Endothelial cell of umbilical vein (primary cell): ENCODE measurements around the gene UVRAG. TPM values are rescaled to one million over a fixed set of nuclear protein-coding genes. Genes with fewer than 3 reads are reported as not detected.

Experiments used
- BruUV-seq: library from RNA; stranded (reverse); fragments of 400-500 nt; replicated peaks from 2 replicates; lab custom pipeline; 2021; lab: Mats Ljungman, UMichigan
- CTCF ChIA-PET: fragments of 300-600, 350-600 bp; sonication (Branson Sonifier 250); formaldehyde crosslinking; loops from one replicate; lab custom pipeline; 2021; ENCODE audit warnings: antibody characterized with exemption, inconsistent platforms; lab: Charles Lee
- POLR2A ChIA-PET: fragments of 300-600, 350-600 bp; sonication (Branson Sonifier 250); formaldehyde crosslinking; loops from one replicate; lab custom pipeline; 2021; ENCODE audit warnings: antibody characterized with exemption, inconsistent platforms; lab: Charles Lee
- DNase-seq: peaks from one replicate; pipeline ENCODE4 v3.0.0-alpha.2; 2011; ENCODE audit warnings: low read depth, low spot score
- FAIRE-seq: peaks from 2 replicates; lab custom pipeline; 2011; peaks lifted over from hg19 to GRCh38; lab: Jason Lieb, UNC
- H2AFZ ChIP-seq: 2 replicates; pipeline ENCODE4 v1.6.0; 2012; ENCODE audit warnings: low read depth, low read length, control low read depth, inconsistent platforms
- H3K27ac ChIP-seq: 2 replicates; pipeline ENCODE4 v1.5.1; 2011; ENCODE audit warnings: low read depth, mild to moderate bottlenecking, control low read depth, low read length, moderate library complexity; ENCODE audit not compliant: insufficient read depth
- H3K27me3 ChIP-seq, 2 experiments: 2 replicates each; pipeline versions ENCODE4 v1.6.0 to v1.6.1; 2011; ENCODE audit warnings: low read length in 2 of 2, mixed read lengths in 1 of 2; ENCODE audit not compliant: control insufficient read depth in 2 of 2, insufficient read depth in 2 of 2
- H3K36me3 ChIP-seq, 2 experiments: 2 replicates in 1 of 2; 3 replicates in 1 of 2; pipeline ENCODE4 v1.5.1; 2011; ENCODE audit warnings: low read length in 2 of 2, mild to moderate bottlenecking in 1 of 2, moderate library complexity in 1 of 2; ENCODE audit not compliant: control insufficient read depth in 2 of 2, insufficient read depth in 2 of 2; ENCODE audit errors: extremely low read depth in 1 of 2
- H3K4me1 ChIP-seq: 3 replicates; pipeline ENCODE4 v1.5.1; 2011; ENCODE audit warnings: mild to moderate bottlenecking, low read length; ENCODE audit not compliant: control insufficient read depth, insufficient read depth; ENCODE audit errors: extremely low read depth
- H3K4me2 ChIP-seq: 2 replicates; pipeline ENCODE4 v1.6.1; 2011; ENCODE audit warnings: low read length, control low read depth, mixed read lengths; ENCODE audit not compliant: insufficient read depth
- H3K4me3 ChIP-seq, 3 experiments: fragments of 200-600 bp in 1 of 3; sonication (generic), shearing (Covaris generic) in 1 of 3; replicated peaks in 1 of 3; 2 replicates each; pipeline ENCODE4 v1.5.1; 2011 to 2016; ENCODE audit warnings: control low read depth in 3 of 3, low read length in 3 of 3, mild to moderate bottlenecking in 2 of 3, inconsistent platforms in 1 of 3, low read depth in 1 of 3, moderate library complexity in 1 of 3; ENCODE audit not compliant: insufficient read depth in 1 of 3
- H3K79me2 ChIP-seq: 2 replicates; pipeline ENCODE4 v1.6.0; 2012; ENCODE audit warnings: low read length, inconsistent platforms; ENCODE audit not compliant: control insufficient read depth, insufficient read depth
- H3K9ac ChIP-seq: replicated peaks from 2 replicates; pipeline ENCODE3; 2011; ENCODE audit warnings: low read length, control low read depth; ENCODE audit not compliant: insufficient read depth; ENCODE audit errors: extremely low read depth
- H3K9me1 ChIP-seq: replicated peaks from 3 replicates; pipeline ENCODE4 v1.6.0; 2011; ENCODE audit warnings: mild to moderate bottlenecking, low read length; ENCODE audit not compliant: control insufficient read depth, insufficient read depth; ENCODE audit errors: extremely low read depth
- H3K9me3 ChIP-seq: replicated peaks from 2 replicates; pipeline ENCODE4 v1.5.1; 2012; ENCODE audit warnings: low read length, inconsistent platforms; ENCODE audit not compliant: control insufficient read depth, insufficient read depth
- H4K20me1 ChIP-seq: replicated peaks from 2 replicates; pipeline ENCODE3; 2011; ENCODE audit warnings: mild to moderate bottlenecking, low read length; ENCODE audit not compliant: control insufficient read depth, insufficient read depth; ENCODE audit errors: extremely low read depth
- CTCF ChIP-seq, 2 donors: IDR thresholded peaks; 1 replicate in 1 of 2; 2 replicates in 1 of 2; pipeline ENCODE4 v1.5.1; 2011; ENCODE audit warnings: low read length in 2 of 2, mild to moderate bottlenecking in 2 of 2, moderate library complexity in 2 of 2, control low read depth in 1 of 2, inconsistent platforms in 1 of 2, low read depth in 1 of 2; ENCODE audit not compliant: insufficient read depth in 1 of 2; ENCODE audit errors: extremely low read depth in 1 of 2
- EZH2 ChIP-seq: IDR thresholded peaks from 2 replicates; pipeline ENCODE4 v1.6.1; 2012; ENCODE audit warnings: borderline replicate concordance, low read depth, mild to moderate bottlenecking, moderate library complexity, low read length, inconsistent platforms; ENCODE audit not compliant: severe bottlenecking
- FOS ChIP-seq: IDR thresholded peaks from 2 replicates; pipeline ENCODE4 v1.6.1; 2011; ENCODE audit warnings: mild to moderate bottlenecking, low read length, moderate library complexity, borderline replicate concordance; ENCODE audit not compliant: insufficient read depth
- GATA2 ChIP-seq: IDR thresholded peaks from 2 replicates; pipeline ENCODE4 v1.7.0; 2011; ENCODE audit warnings: low read depth, mild to moderate bottlenecking, moderate library complexity, mixed read lengths, low read length; ENCODE audit not compliant: insufficient read length, insufficient read depth
- JUN ChIP-seq: IDR thresholded peaks from 2 replicates; pipeline ENCODE4 v1.6.1; 2011; ENCODE audit warnings: borderline replicate concordance, low read depth; ENCODE audit not compliant: insufficient read length, insufficient read depth
- MAX ChIP-seq: IDR thresholded peaks from 2 replicates; pipeline ENCODE4 v1.6.1; 2011; ENCODE audit not compliant: insufficient read depth, insufficient read length
- MYC ChIP-seq: IDR thresholded peaks from one replicate; pipeline ENCODE4 v1.6.1; 2011; ENCODE audit warnings: mild to moderate bottlenecking, low read depth, low read length
- POLR2A ChIP-seq: IDR thresholded peaks from 2 replicates; pipeline ENCODE4 v1.6.1; 2012; ENCODE audit warnings: low read depth, mild to moderate bottlenecking, control low read depth, low read length
- POLR2AphosphoS5 ChIP-seq: IDR thresholded peaks from 2 replicates; pipeline ENCODE4 v1.6.1; 2012; ENCODE audit warnings: low read depth, mild to moderate bottlenecking, control low read depth, low read length, moderate library complexity; ENCODE audit not compliant: insufficient read depth
- dilution Hi-C: fragments of 300-500 bp; cut with MboI; formaldehyde crosslinking; loops from one replicate; pipeline ENCODE4 v1.15.0; 2019; ENCODE audit warnings: low sequenced_read_pairs; ENCODE audit not compliant: extremely low pct_ligation_motif_present
- intact Hi-C: fragments of 100-400 bp; cut with micrococcal nuclease; formaldehyde crosslinking; loops from one replicate; pipeline ENCODE4 v1.10.0; 2022
- polyA plus RNA-seq, 4 experiments: library from polyadenylated mRNA; depleted of rRNA in 3 of 4; stranded (reverse) in 3 of 4; unstranded in 1 of 4; fragments of >200 nt; gene quantifications; 2 replicates each; pipeline versions ENCODE4 v1.2.1 to v1.2.3, GENCODE V29; 2011 to 2012; ENCODE audit warnings: missing spikeins in 1 of 4
- total RNA-seq: library from RNA; stranded (reverse); gene quantifications from 2 replicates; pipeline ENCODE4 v1.2.3, GENCODE V29; 2021

Gene UVRAG
- total and polyA plus RNA-seq, 2 donors (not counting 3 experiments of a cell fraction or from before 2014, with no cell fraction given), result 21.2 to 65.6 TPM

GRCh38 chr11:75768112-75768908 is 46.7 kb upstream of the UVRAG start, which contains the start of gene DGAT2:
Gene DGAT2, plus strand, starts transcription at chr11:75768778. Its CDS starts 214 bp downstream, at chr11:75768992.
- no TSS peak for BruUV-seq
- FAIRE-seq, result peak; percentile 90
- DNase-seq, result peak; percentile 79

More at GRCh38 chr11:75768112-75768908, 46.7 kb upstream of the UVRAG start, which contains the start of gene DGAT2:
- Histone ChIP-seq H3K4me3 (peak within 1 kb of the TSS; percentile 9 to 43 (median 25)), H3K9me1 (no peaks in the 10 kb centered on the region), H3K9ac (peak within 1 kb of the TSS; percentile 76), H3K79me2 (no peaks in the 10 kb centered on the region), H4K20me1 (no peaks in the 10 kb centered on the region), H3K36me3 (no peaks in the 10 kb centered on the region), H3K4me2 (peak within 1 kb of the TSS; percentile 34), H3K9me3 (no peaks in the 10 kb centered on the region), H3K27me3 (peaks cover 19 to 25% of the 10 kb centered on the region in 2 experiments), H3K27ac (peak within 1 kb of the TSS; percentile 19), H2AFZ (peak within 1 kb of the TSS; percentile 95), H3K4me1 (peaks cover 9% of the 10 kb centered on the region)
- CTCF ChIA-PET, result interaction anchor here (0.7 to 1.1 kb wide), 2 partner anchors 45 to 62 kb away, joined by 3 read pairs; no protein-coding TSS in a partner anchor
- TF ChIP-seq CTCF (IDR thresholded peaks at IDR 0.05; ENCODE audit: extremely low read depth in 1 of 2, insufficient read depth in 1 of 2, low read depth in 1 of 2, low read length in 2 of 2), result peak in 1 of 2 donors; percentile 29
- no peak for TF ChIP-seq POLR2A
- no peak for TF ChIP-seq FOS
- no peak for TF ChIP-seq EZH2
- TF ChIP-seq MYC, result no peak
- peak; percentile 81 for TF ChIP-seq MAX
- TF ChIP-seq POLR2AphosphoS5, result peak; percentile 55
- TF ChIP-seq JUN, result no peak
- no peak for TF ChIP-seq GATA2
- dilution Hi-C loops (no loop called here), intact Hi-C loops (loop anchor here (1.0 kb wide), 1 partner anchor 45 kb away; no protein-coding TSS in a partner anchor)
- POLR2A ChIA-PET, result no interaction called here
